Panc1 (cell line): ENCODE measurements around the gene SLC31A2.
"Not testable (repeated sequence)": the region's sequence is repeated elsewhere in the genome, so short reads cannot be mapped to it uniquely, and the experiment has no call there.

ENCODE experiments used
- POLR2AphosphoS5 ChIP-seq: IDR thresholded peaks from 2 replicates; pipeline ENCODE4 v1.6.1; 2012; ENCODE audit warnings: mild to moderate bottlenecking, low read depth, low read length, moderate library complexity
- SIN3A ChIP-seq: IDR thresholded peaks from 2 replicates; pipeline ENCODE4 v1.6.1; 2012; ENCODE audit warnings: low read depth, mild to moderate bottlenecking, low read length, moderate library complexity, borderline replicate concordance; ENCODE audit not compliant: insufficient read depth
- TCF7L2 ChIP-seq: IDR thresholded peaks from 2 replicates; pipeline ENCODE4 v1.6.1; 2011; ENCODE audit warnings: mild to moderate bottlenecking, low read depth, low read length, inconsistent platforms
- TF ChIP-seq, protein P1 (sequence below): fragments of 450-650 bp; IDR thresholded peaks from 2 replicates; pipeline ENCODE4 v1.5.1; 2017; ENCODE audit warnings: mild to moderate bottlenecking
- TF ChIP-seq, protein P2 (sequence below), 2 experiments: IDR thresholded peaks; 2 replicates each; pipeline ENCODE4 v1.6.1; 2011 to 2012; ENCODE audit warnings: low read depth in 2 of 2, control low read depth in 1 of 2, low read length in 1 of 2, mild to moderate bottlenecking in 1 of 2, moderate library complexity in 1 of 2; ENCODE audit not compliant: insufficient read depth in 1 of 2

DNA sequence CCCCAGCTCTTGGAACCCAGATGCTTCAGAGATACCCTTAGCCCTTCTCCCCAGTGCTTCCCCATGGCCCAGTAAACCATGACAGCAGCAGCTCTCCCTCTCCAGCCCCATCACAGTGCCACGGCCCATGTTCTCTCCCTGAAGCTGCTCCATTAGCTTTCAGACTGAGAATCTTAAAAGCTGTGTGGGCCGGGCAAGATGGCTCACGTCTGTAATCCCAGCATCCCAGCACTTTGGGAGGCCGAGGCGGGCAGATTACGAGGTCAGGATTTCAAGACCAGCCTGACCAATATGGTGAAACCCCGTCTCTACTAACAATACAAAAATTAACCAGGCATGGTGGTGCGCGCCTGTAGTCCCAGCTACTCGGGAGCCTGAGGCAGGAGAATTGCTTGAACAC, 1.2 kb upstream of the SLC31A2 start:
- TF ChIP-seq, protein P1, sequence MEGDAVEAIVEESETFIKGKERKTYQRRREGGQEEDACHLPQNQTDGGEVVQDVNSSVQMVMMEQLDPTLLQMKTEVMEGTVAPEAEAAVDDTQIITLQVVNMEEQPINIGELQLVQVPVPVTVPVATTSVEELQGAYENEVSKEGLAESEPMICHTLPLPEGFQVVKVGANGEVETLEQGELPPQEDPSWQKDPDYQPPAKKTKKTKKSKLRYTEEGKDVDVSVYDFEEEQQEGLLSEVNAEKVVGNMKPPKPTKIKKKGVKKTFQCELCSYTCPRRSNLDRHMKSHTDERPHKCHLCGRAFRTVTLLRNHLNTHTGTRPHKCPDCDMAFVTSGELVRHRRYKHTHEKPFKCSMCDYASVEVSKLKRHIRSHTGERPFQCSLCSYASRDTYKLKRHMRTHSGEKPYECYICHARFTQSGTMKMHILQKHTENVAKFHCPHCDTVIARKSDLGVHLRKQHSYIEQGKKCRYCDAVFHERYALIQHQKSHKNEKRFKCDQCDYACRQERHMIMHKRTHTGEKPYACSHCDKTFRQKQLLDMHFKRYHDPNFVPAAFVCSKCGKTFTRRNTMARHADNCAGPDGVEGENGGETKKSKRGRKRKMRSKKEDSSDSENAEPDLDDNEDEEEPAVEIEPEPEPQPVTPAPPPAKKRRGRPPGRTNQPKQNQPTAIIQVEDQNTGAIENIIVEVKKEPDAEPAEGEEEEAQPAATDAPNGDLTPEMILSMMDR: not testable (repeated sequence)
- not testable (repeated sequence) for TF ChIP-seq SIN3A, TCF7L2, POLR2AphosphoS5
- TF ChIP-seq, protein P2, sequence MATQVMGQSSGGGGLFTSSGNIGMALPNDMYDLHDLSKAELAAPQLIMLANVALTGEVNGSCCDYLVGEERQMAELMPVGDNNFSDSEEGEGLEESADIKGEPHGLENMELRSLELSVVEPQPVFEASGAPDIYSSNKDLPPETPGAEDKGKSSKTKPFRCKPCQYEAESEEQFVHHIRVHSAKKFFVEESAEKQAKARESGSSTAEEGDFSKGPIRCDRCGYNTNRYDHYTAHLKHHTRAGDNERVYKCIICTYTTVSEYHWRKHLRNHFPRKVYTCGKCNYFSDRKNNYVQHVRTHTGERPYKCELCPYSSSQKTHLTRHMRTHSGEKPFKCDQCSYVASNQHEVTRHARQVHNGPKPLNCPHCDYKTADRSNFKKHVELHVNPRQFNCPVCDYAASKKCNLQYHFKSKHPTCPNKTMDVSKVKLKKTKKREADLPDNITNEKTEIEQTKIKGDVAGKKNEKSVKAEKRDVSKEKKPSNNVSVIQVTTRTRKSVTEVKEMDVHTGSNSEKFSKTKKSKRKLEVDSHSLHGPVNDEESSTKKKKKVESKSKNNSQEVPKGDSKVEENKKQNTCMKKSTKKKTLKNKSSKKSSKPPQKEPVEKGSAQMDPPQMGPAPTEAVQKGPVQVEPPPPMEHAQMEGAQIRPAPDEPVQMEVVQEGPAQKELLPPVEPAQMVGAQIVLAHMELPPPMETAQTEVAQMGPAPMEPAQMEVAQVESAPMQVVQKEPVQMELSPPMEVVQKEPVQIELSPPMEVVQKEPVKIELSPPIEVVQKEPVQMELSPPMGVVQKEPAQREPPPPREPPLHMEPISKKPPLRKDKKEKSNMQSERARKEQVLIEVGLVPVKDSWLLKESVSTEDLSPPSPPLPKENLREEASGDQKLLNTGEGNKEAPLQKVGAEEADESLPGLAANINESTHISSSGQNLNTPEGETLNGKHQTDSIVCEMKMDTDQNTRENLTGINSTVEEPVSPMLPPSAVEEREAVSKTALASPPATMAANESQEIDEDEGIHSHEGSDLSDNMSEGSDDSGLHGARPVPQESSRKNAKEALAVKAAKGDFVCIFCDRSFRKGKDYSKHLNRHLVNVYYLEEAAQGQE (IDR thresholded peaks at IDR 0.05; ENCODE audit: insufficient read depth in 1 of 2, low read depth in 2 of 2, low read length in 1 of 2): not testable (repeated sequence)
